Measurements from ENCODE around the gene IQCK.

The IQCK gene

DNA sequence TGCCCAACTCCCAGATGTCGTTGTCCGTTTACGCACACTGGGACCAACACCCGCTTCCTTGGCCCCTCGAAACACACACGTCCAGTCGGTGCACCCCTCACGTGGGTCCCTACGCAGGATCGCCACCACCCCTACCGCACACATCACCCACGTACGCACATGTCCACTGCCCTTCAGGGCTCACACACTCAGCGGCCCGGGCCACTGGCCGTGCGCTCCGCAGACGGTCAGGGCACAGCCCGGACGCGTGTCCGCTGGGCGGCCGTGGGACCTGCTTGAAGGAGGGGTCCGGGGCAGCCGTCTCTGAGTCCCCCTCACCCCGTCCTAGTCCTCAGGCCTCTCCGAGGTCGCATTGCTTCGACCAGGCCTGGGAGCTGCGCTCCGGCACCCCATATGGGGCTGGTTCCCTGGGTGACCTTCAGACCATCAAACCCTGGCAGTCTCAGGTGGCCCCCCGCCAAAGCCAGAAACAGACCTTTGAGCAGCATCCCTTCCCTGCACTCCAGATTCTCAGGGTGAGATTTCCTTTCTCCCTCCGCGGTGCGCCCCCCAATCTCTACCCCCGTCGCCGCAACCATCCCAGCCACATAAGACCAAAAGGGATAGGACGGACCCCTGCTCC lies 167.5 kb downstream of the IQCK start:
- DNase-seq (ENCODE audit: low read depth) = no peak

DNA sequence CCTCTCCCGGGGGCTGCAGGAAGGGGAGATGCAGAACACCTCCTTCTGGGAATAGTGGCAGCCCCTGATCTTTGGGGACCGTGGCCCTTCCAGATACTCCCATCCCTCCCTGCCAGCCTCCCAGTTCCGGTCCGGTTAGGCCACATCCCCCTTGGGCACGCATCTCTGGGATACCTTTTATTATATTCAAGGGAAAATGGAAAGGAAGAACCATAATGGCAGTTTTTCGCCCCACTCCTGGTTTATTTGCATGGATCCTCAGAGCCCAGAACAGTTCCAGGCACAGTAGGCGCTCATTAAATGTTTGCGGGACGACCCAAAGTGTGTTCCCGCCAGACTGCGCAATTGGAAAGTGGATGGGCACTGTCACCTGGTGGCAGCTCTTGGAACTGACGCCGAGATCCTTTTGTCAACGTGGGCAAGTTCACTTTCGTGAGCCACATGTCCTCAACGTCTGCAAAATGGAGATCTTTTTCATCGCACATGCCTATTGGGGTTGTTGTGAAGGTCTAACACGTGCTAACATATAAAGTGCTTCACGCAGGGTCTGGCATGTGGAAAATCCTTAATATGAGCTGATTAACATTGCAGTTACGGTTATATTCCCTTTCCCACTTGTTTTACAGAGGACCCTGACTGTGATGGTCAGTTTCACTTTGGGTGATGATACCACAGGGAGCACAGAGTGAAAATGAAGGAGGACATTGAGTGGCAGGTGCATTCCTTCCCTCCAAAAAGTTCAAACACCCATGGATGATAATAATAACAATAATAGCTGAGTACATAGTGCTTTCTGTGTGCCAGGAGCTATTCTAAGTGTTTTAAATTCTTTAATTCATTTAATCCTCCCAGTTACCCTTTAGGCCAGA lies 168.2 kb downstream of the IQCK start:
- peak; percentile 66 for DNase-seq (ENCODE audit: low read depth)

DNA sequence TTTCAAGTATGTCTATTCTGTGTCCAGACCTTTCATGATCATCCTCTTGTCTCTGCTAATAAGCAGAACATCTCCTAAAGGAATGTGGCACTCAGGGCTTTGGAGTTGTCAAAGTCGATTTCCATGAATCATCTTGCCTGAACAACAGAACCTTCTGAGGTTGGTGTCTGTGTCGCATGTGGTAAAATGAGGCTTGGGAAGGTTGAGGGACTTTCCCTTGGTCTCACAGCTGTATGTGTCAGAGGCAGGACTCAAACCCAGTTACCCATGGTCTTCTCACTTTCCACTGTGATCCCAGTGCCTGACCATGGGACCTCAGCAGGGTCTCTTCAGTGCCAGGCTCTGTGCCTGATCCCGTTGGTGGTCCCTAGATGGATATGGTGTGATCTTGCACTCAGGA lies 170.8 kb downstream of the IQCK start:
- DNase-seq (ENCODE audit: low read depth) = no peak

DNA sequence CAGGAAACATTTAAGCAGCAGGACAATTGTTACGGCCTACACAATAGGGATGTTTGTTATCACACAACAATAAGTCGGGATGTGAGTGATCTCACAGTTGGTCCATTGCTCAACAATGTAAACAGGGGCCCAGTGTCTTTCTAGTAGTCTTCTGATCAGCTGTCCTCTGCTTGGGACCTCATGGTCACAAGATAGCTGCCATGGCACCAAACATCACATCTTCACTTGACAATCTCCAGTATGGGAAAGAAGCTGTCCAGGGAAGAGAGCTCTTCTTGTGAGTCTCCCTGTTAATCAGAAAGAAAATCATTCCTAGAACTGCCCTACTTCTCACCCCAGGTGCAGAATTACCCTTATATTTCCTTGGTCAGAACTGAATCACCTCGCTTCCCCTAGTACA lies 172.8 kb downstream of the IQCK start:
- DNase-seq (ENCODE audit: low read depth) = no peak

DNA sequence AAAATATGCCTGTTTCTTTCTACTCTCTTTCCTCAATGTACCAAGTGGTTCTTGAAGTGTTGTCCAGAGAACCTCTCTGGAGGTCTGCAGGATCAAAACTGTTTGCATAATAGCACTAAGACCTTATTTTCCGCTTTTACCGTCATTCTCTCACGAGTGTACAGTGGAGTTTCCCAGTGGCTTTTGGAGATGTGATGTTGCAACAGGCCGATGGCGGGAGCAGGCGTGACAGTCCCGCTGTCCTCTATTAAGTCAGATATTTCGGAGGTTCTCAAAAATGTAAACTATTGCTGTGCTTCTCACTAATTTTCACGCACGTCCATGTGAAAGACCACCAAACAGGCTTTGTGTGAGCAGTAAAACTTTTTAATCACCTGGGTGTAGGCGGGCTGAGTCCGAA lies 174.8 kb downstream of the IQCK start:
- DNase-seq (ENCODE audit: low read depth) = no peak

DNA sequence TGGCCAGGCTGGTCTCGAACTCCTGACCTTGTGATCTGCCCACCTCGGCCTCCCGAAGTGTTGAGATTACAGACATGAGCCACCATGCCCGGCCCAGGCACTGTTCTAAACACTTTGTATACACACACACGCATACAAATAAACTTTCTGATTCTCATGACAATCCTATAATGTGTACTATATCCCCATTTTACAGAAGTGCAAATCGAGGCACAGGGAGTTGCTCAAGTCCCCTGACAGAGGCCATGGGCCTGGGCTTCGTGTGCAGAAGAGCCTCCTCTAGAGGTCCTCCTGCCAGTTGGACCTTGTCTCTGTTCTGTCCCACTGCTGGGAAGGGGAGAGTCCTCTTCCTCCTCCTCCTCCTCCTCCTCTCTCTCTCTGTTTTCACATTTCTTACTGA lies 176.5 kb downstream of the IQCK start:
- DNase-seq (ENCODE audit: low read depth) = no peak

DNA sequence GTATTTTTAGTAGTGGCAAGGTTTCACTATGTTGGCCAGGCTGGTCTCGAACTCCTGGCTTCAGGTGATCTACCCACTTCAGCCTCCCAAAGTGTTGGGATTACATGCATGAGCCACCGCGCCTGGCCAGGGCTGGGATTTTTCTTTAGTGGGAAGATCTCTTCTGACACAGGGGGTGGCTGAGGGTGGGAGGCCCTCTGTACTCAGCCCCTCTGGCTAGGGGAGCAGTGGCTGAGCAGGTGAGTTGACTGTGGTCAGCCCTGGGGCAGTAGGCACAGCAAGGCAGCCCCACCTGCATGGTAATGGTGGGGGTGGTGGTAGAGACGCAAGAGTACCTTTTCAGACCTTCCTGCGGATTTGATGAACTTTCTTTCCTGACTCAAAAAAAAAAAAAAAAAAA lies 178.9 kb downstream of the IQCK start:
- DNase-seq (ENCODE audit: low read depth) = no peak

DNA sequence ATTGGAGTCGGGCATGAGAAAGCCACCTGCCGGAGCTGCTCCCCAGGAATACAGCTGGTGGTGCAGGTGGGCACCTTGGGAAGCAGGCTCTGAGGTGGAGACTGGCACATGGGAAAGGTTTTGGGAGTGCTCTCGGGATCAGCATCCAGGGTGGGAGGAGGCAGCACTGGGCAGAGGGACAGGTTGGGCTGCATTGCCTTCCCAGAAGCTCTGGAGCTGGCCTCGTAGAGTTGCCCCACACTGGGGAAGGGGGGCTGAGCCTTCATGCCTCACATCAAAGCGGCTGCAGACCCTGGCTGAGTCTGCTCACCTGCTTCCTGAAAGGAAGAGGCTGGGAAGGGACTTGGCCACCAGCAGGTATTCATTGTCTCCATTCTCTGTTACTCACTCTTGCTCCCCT lies 180.1 kb downstream of the IQCK start:
- no peak for DNase-seq (ENCODE audit: low read depth)

DNA sequence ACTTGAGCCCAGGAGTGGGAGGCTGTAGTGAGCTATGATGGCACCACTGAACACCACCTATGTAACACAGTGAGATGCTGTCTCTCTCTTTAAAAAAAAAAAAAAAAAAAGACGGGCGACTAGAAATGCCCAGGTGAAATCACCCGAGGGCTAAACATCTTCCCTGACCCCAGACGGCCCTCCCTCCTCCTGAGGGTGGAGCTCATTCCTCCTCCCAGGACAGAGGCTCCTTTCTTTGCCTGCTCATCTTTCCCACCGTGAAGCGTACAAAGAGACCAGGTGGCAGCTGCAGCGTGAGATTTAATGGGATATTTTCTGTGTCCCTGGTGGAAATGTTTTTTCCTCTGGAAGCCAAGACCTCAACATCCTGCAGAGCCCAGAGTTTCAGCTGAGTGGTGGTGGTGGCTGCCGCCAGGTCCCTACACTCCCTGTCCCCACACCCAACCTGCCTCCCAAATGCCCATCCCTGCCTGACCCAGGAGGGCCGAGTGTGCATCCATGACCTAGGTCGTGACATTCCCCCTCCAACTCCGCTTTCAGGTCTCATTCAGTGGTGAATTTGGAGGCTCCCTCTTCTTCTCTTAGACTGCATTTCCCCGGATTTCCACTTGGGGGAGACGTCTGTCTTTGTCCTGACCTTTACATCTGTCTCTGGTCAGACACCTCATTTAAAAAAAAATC lies 181.0 kb downstream of the IQCK start:
- DNase-seq (ENCODE audit: low read depth) = no peak

DNA sequence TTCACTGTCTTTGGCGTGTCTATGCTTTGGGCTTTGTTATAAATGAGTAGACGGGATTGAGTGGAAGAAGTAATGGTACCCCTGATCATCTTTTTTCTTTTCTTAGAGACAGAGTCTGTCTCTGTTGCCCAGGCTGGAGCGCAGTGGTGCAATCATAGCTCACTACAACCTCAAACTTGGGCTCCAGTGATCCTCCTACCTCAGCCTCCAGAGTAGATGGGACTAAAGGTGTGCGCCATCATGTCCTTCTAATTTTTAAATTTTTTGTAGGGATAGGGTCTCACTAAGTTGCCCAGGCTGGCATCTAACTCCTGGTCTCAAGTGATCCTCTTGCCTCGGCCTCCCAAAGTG lies 181.5 kb downstream of the IQCK start:
- DNase-seq (ENCODE audit: low read depth) = no peak

DNA sequence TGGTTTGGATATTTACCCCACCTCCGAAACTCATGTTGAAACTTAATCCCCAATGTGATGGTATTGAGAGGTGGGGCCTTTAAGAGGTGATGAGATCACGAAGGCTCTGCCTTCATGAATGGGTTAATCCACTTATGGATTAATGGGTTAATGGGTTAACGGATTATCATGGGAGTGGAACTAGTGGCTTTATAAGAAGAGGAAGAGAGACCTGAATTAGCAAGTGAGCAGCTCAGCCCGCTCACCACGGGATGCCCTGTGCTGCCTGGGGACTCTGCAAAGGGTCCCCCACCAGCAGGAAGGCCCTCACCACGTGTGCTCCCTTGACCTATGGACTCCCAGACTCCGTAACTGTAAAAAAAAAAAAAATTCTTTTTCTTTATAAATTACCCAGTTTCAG lies 183.1 kb downstream of the IQCK start:
- no peak for DNase-seq (ENCODE audit: low read depth)

DNA sequence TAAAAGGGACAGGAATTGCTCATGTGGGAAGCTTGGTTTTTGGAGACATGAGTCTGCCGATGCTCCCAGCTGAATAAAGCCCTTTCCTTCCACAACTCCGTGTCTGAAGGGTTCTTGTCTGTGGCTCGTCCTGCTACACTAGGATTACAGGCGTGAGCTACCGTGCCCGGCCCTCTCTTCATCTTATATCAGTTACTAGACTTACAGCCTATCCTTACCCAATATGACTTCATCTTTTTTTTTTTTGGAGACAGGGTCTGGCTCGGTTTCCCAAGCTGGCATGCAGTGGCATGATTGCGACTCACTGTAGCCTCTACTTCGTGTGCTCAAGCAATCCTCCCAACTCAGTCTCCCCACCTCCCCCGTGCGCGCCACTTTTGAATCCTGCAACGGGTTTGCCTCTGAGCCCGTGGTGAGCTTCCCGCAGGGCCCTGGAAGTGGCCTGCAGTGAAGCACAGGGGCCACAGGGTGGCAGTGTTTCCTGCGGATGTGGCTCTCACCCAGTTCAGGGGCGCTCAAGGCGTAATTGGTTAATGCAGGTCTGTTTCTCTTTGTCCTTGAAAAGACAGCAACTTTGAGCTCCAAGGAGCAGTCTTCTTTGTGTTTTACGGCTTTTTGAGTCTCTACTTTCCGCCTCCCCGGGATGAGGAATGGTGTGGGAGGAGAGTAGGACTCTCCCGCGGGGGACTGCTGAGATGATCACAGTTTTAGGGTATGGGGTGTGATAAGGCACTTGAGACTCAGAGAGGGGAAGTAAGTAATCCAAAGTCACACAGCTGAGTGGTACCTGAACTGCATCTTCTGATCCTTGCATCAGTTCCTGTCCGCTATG lies 189.3 kb downstream of the IQCK start:
- peak; percentile 53 for DNase-seq (ENCODE audit: low read depth)

Data from stimulated activated CD8-positive, alpha-beta memory T cell treated with anti-CD3 and anti-CD28 coated beads, Interleukin-15, amount 100 ng/mL, for 1 hour (primary cell).